CD4-positive, alpha-beta T cell treated with Interleukin-4 for 1 hour (primary cell): ENCODE measurements around the gene RRM1.
A peak's percentile ranks its signal among the peaks of the same experiment; 100 is the strongest.
"Not testable (repeated sequence)": the region's sequence is repeated elsewhere in the genome, so short reads cannot be mapped to it uniquely, and the experiment has no call there.

ENCODE experiments used
- DNase-seq, 2 donors: peaks; one replicate each; pipeline ENCODE4 v3.0.0-alpha.2; 2020 to 2022

The RRM1 gene

DNA sequence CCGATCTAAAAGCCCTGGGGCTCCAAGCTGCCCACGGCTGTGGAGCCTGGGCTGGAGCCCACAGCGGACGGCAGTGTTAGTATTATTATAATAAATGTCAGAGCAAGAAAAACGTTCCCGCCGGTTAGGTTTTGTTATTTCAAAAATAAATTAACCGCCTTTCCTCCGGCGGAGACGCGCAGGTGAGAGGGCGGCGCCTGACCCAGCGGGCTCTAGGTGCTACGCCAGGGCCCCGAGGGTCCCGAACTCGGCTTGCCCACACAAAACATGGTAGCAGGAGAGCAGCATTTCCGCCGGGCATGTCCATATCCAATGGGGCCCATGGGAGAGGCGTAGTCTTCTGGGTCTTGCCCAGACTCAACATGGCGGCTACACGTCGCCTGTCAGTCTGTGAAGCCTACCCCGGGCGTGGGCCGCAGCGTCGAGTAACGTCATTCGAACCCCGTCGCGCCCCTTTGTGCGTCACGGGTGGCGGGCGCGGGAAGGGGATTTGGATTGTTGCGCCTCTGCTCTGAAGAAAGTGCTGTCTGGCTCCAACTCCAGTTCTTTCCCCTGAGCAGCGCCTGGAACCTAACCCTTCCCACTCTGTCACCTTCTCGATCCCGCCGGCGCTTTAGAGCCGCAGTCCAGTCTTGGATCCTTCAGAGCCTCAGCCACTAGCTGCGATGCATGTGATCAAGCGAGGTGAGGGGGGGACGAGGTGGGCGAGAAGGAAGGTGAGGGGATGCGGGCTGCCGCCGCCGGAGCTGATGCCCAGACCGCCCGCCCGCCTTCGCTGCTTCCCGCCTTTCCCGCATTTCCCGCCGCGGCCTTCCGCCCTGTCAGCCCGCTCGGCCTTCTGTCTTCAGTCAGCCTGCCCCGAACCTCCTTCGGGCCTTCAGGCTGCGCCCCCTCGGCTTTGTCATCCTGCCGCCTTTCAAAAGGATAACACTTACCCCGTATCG is at the start of gene RRM1:
Gene RRM1 (plus strand): TSS at position 452 of the 944 bp plus-strand sequence. CDS start 214 bp downstream, at position 666.
- peak; percentile 95 to 96 for DNase-seq

DNA sequence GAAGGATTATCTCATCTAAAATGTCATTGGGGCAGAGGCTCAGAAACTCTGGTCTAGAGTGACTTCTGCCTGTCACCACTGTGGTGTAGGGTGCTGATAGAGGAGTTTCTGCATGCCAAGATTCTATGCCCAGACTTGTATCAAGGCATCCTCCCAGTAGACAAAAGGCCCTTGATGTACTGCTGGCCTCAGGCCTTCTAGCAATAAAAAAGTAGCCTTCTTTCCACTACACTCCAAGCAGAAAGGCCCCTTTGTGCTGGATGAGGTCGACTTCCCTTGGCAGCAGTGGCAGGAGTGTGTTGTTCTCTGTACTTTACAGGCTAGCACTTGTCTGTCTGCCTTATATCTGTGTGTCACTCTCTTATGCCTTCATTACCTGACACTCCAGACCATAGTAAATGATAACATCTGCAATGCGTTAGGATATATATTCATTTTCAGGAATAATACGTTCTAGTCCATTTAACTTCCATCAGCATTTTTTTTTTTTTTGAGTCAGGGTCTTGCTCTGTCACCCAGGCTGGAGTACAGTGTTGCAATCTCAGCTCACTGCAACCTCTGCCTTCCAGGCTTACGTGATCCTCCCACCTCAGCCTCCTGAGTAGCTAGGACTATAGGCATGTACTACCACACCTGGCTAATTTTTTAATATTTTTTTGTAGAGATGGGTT is 49.5 kb upstream of the RRM1 start:
- no peak for DNase-seq

DNA sequence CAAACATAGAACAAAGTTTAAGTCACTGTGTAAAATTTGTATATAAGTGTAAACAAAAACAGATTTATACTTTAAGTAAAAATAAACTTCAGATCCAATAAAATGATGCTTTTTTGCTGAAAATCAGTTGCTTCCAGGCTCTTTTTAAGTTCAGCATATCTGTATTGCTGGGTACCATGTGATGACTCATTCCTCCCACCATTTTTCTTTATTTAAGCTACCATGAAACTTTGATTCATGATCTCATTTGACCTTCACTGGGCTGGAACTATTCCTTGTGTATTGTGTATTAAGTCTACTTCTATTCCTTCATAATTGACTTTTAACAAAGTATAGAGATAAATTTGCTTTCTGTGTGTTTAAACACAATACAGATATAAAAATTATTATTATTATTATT is 46.3 kb upstream of the RRM1 start:
- no peak for DNase-seq

DNA sequence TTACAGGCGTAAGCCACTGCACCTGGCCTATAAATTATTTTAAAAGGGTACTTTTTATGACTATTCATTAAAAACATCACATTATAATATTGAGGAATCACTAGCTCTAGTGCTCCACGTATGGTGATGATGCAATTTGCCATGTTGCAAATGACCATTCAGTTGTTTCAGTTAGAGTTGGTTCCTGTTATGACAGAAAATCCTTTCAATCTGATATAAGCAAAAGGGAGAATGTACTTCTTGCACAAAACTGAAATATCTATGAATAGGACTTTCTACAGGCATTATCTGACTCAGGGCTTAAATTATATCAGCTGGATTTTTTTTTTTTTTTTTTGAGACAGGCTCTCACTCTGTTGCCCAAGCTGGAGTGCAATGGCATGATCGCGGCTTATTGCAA is 45.6 kb upstream of the RRM1 start:
- peak in 1 of 2 donors; percentile 27 for DNase-seq

DNA sequence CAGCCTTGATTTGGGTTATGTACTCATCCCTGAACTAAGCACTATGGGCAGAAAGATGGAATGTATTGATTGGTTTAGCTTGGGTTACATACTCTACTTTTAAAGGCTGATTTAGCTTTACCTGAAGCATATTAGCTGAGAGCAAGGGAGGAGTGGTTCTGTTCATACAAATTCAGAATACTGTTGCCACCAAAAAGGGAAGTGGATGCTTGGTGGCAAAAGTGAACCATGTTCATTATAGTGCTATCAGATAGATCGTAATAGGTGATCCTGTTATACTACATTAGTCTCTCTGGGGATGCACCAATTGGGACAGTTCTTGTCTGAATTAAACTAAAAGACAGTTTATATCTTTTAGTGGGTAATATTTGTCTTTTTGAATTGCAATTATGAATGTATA is 44.5 kb upstream of the RRM1 start:
- DNase-seq, result no peak

DNA sequence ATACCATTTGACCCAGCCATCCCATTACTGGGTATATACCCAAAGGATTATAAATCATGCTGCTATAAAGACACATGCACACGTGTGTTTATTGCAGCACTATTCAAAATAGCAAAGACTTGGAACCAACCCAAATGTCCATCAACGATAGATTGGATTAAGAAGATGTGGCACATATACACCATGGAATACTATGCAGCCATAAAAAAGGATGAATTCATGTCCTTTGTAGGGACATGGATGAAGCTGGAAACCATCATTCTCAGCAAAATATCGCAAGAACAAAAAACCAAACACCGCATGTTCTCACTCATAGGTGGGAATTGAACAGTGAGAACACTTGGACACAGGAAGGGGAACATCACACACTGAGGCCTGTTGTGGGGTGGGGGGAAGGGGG is 41.4 kb upstream of the RRM1 start:
- not testable (repeated sequence) for DNase-seq

DNA sequence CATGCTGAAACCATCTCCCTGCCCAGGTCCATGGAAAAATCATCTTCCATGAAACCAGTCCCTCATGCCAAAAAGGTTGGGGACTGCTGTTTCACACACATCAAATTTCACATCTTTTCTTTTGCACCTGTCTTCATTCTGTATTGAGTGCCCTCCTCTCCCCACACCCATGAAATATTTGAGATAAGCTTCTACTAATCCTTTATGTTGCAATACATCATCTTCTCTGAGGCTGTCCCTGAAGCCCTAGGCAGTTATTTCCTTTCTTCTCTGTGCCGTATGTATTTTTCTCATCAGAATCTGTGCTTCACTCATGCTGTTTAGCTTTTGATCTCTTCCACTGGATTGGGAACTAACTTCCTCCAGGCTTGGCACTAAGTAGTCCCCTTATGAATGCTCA is 40.0 kb upstream of the RRM1 start:
- DNase-seq, result no peak

DNA sequence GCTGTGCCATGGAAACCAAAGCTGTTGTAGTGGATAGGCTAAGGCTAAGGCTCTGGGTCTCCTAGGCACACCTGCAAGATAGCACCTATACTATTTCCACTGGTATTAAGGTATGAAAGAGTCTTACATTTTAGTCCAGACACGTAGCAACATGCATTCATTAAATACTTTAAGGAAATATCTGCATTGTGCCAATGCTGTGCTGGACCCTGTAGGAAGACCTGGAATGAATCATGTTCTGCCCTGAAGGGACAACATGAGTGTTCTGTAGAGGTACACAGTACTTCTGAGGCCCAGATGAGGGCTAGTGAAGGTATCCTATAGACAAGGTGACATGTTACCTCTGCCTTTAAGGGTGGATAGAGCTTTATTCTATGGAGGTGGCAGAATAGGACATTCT is 35.2 kb upstream of the RRM1 start:
- DNase-seq, result no peak

DNA sequence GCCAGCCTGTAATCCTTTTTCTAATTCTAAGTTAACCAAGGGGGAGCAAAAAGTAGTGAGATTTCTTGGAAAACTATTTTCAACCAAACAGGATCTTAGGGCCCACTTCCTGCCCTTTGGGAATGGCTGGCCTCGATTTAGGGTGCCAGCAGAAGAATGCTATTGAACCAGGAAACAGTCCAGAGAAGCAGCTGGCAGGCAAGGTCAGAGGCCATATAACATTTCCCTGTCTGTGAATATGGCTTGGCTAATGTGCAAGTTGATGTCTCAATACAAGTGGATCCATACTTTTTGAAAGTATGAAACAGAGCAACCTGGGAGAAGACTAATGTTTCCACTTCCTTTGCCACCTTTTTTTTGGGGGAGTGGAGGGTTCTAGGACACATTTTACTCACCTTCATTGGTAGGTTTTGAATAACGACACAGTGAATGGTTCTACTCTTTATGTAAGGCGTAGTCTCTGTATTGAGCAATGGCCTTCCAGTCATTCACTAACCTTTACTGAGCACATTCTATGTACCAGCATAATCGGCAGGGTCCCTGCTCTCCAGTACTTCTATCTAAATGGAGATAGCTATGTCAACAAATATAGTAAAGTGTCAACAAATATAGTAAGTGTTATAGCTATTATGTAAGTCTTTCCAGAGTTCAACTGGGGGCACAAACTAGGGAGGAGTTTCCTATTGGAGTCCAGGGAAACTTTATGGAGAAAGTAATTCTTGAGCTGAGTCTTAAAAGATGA is 34.2 kb upstream of the RRM1 start:
- no peak for DNase-seq

DNA sequence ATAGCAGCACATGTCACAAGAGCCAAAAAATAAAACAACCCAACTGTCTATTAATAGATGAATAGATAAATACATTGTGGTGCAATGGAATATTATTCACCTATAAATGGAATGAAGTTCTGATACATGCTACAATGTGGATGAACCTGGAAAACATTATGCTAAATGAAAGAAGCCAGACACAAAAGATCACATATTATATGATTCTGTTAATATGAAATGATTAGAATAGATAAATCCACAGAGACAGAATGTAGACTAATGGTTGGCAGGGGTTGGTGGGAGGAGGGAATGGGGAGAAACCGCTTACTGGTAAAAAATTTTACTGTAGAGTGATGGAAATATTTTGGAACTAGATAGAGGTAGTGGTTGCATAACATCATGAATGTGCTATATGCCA is 32.9 kb upstream of the RRM1 start:
- DNase-seq, result no peak

DNA sequence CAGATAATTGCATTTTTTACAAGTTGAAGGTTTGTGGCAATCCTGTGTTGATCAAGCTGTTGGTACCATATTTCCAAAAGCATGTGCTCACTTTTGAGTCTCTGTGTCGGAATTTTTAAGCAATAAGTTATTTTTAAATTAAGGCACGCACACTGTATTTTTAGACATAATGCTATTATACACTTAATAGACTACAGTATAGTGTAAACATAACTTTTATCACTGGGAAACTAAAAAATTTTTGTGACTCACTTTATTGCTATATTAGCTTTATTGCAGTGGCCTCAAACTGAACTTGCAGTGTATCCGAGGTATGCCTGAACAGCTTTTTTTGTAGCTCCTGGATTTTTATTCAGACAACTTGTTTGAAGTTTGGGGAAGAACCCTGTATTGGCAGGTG is 31.3 kb upstream of the RRM1 start:
- DNase-seq, result no peak

DNA sequence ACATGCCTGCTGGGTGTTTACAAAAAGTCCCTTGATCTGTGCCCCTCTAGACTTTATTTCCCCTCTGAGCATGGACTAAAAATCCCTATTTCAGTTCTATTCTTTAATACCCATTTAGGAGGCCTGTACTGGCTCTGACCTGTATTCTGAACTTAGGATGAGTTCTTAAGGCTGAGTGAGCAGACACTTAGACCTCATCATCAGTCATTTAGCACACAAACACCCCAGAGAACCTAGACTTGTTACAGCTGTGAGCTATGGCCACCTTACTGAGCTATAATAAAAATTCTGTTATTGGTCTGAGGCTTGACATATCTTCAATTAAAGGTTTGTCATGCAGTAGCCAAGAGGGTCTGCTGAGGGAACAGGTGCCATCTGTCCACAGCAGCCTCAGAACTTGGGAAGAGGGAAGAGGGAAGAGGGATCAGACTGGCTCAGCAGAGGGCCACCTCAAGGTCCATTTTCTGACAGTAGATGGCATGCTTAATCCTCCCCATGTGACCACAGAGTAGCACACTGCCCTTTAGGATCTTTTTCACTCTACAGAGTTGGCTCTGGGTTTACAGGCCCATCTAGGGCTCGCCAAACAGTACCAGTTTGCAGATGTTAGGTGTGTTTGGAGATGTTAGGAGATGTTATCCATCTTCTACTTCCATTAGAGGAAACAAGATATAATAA is 30.2 kb upstream of the RRM1 start:
- no peak for DNase-seq

DNA sequence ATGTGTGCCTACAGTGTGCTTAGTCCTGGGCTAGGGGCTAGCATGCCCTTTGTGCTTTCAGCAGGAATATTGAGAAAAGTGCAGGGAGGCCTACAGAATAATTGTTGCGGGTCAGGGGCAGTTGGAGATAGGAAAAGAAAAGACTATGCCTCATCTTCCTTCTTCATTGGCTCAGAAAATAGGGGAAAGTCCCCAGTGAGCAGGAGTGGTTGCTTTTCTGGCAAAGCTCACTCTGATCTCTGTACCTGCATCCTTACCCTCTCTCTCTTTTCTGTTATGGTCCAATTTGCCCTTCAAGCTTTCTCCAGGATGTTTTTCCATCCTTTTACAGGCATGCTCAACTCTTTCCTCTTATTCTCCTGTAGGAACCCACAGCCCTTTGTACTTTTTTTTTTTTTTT is 29.5 kb upstream of the RRM1 start:
- no peak for DNase-seq

DNA sequence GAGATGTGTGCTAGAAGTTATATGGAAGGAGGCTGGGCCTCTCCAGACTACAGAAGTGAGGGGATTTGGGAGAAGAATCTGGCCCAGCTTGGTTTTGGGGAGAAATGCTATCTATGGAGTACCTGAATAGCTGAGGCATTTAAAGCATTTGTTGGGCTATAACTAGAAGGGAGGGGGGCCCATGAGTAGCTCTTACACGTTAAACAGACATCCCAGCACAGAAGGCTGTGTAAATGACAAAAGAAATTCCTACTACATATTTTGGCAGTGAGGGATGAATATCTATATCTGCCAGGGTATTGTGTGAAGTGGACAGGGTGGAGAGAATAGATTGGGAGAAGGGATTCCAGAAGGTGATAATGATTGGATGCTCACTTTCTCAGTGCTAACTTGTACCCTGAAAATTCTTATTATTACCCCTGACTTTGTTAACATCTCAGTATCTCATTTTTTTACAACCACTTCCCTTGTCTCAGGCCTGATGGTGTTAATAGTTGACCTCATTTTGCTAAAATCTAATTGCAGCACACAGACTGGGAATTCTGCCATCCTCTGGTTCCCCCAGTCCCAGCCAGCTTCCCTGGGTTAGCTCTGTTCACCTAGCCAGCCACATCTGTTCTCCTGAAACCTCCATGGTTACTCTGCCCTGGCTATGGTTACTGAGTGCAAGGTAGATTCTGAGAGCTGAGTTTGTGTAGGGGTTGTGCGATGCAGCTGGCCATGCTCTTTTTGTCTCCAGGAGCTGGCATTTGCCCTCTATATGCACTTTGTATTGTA is 28.8 kb upstream of the RRM1 start:
- DNase-seq, result no peak

DNA sequence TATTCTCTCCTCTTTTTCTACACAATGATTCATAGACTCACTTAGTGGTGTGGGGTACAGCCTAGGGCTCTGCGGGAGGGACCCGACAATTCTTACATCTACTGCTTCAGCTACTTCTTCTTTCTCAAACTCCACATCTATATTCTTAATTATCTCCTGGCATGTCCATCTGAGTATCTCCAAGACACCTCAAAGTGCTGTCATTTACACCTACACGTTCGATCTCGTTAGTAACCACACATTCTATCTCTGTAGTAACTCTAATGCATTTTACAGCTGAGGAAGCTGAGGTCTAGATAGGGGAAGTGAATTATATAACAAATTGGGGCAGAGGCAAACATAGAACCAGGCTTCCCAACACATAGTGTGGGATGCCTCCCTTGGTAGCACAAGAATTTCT is 27.7 kb upstream of the RRM1 start:
- no peak for DNase-seq

DNA sequence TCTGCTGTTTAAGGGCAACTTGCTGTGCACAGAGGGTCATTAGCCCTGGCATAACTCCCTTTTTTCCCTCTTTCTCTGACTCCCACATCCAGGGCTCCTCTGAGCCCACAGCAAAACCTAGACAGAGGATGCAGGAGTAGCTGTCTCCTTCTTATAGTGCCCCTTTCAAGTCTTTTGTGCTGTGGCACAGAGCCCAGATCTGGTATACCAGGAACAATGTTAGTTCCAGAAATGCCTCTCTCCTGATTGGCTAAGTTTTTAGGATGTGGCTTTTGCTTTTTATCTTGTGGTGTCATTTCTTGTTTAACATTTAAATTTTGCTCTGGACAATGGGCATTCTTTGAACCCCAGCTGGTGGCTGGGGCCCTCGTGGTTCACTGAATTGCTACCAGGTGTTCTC is 25.6 kb upstream of the RRM1 start:
- DNase-seq, result no peak

DNA sequence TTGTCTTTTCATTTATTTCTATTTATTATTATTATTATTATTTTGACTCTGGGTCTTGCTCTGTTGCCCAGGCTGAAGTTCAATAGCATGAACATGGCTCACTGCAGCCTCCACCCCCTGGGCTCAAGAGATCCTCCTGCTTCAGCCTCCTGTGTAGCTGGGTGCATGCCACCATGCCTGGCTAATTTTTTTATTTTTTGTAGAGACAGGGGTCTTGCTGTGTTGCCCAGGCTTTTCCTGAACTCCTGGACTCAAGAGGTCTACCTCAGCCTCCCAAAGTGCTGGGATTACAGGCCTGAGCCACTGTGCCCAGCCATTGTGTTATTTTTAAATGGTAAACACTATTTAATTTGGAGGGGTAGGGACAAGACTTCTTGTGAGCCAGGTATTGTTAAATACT is 23.3 kb upstream of the RRM1 start:
- no peak for DNase-seq

DNA sequence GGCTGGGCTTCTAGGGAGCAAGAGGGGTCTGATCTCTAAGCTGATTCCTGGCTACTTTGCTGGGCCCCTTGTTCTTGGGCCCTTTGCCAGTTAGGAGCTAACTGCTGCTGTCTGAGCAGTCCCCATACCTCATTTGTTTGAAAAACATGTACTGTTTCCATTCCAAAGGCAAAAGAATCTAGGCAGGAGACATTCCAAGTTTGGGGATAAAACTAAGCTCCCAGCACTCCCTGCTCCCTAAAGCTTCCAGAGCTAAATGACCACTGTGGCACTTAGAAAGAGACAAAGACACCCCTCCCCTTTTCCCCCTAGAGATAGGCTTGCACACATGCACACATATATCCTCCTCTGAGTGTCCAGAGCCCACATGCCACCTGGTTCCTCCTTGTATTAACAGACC is 22.7 kb upstream of the RRM1 start:
- no peak for DNase-seq

DNA sequence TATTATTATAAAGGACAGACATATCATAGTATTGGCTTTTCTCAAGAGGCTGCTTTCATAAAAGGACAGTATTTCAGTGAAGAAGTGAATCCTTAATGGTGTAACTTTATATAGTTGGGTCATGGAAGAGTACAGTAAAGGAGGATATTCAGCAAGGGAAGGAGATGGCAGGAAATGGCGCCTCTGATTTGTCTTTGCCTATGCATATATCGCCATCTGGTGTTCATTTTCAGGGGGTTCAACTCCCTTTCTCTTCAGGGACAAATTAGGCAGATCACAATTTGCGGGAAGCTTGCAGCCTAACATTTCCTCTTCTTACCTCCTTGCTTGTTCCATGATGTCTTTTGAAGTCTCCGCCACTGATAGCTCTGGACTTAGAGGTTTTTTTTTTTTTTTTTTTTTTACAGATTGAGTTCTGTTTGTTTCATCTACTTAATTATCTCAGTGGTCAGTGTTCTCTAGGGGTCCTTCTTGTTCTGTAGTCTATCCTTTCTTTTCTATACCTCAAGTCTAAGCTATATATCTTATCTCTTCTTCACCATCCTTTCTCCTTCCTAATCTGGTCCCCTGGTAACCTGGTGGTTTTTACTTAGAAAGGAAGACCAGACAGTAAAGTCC is 21.8 kb upstream of the RRM1 start:
- peak; percentile 68 to 82 for DNase-seq

DNA sequence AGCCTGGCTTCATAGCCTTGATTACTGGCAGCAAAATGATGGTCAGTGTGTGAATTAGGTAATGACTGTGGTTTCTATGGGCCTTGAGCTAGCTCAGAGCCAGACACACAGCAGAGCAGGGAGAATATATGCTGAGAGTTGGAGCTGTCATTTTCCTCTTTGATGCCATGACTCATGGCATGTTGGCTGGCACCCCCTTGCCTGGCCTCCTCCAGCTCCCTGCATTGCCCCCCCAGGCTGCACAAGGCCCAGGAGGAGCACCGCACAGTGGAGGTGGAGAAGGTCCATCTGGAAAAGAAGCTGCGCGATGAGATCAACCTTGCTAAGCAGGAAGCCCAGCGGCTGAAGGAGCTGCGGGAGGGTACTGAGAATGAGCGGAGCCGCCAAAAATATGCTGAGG is 20.3 kb upstream of the RRM1 start:
- DNase-seq, result no peak

DNA sequence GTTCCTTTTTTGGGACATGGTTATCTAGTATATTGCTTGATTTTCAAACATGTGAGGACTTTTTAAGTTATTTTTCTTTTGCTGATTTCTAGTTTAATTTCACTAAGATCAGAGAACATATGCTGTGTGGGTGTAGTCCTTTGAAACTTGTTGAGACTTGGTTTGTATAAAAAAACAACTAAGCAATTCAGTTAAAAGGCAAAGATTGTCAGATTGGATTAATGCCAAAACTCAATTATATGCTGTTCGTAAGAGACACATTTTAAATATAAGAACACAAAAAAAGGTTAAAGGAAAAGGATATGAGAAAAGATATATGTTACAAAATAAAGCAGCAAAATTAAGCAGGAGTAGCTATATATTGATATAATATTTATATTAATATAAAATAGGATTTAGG is 17.8 kb upstream of the RRM1 start:
- no peak for DNase-seq

DNA sequence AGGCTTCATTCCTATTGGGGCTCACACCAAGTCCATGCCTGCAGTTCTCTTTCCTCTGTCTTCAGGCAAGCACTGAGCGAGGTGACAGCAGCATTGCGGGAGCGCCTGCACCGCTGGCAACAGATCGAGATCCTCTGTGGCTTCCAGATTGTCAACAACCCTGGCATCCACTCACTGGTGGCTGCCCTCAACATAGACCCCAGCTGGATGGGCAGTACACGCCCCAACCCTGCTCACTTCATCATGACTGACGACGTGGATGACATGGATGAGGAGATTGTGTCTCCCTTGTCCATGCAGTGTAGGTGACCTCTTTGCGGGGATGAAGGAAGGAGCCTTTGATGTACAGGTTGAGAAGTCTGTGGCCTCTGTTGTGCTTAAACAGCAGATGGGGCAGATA is 11.4 kb upstream of the RRM1 start:
- no peak for DNase-seq
